D721Med (cell line): ENCODE measurements around the gene INPP4B.
A peak's percentile ranks its signal among the peaks of the same experiment; 100 is the strongest.

Source experiments
- DNase-seq: peaks from one replicate; pipeline ENCODE4 v3.0.0; 2011; ENCODE audit warnings: low spot score; ENCODE audit not compliant: insufficient read length
- FAIRE-seq: peaks from 2 replicates; lab custom pipeline; 2011; peaks lifted over from hg19 to GRCh38; lab: Jason Lieb, UNC
- TF ChIP-seq, protein P1 (sequence below): IDR thresholded peaks from 2 replicates; pipeline ENCODE4 v1.5.1; 2012; ENCODE audit warnings: mild to moderate bottlenecking, control low read depth; ENCODE audit not compliant: insufficient read depth; ENCODE audit errors: missing control alignments

The INPP4B gene

GRCh38 chr4:142846108-142846728 lies at the start of gene INPP4B:
TSS of gene INPP4B (minus strand) at chr4:142846301.
- TF ChIP-seq, protein P1, sequence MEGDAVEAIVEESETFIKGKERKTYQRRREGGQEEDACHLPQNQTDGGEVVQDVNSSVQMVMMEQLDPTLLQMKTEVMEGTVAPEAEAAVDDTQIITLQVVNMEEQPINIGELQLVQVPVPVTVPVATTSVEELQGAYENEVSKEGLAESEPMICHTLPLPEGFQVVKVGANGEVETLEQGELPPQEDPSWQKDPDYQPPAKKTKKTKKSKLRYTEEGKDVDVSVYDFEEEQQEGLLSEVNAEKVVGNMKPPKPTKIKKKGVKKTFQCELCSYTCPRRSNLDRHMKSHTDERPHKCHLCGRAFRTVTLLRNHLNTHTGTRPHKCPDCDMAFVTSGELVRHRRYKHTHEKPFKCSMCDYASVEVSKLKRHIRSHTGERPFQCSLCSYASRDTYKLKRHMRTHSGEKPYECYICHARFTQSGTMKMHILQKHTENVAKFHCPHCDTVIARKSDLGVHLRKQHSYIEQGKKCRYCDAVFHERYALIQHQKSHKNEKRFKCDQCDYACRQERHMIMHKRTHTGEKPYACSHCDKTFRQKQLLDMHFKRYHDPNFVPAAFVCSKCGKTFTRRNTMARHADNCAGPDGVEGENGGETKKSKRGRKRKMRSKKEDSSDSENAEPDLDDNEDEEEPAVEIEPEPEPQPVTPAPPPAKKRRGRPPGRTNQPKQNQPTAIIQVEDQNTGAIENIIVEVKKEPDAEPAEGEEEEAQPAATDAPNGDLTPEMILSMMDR = no peak
- FAIRE-seq (no peak), DNase-seq (no peak)

DNA sequence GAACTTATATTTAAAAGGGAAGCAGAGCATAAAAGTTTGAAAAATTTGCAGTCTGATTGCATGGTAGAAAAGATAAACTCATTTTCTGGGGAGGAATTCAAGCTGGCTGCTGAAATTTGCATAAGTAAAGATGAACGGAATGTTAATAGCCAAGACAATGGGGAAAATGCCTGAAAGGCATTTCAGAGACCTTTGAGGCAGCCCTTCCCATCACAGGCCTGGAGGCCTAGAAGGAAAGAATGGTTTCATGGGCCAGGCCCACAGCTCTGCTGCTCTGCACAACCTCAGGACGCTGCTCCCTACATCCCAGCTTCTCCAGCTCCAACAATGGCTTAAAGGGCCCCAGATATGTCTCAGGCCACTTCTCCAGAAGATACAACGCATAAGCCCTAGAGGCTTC lies 46.9 kb upstream of the INPP4B start:
- TF ChIP-seq, protein P1 = no peak
- FAIRE-seq (no peak), DNase-seq (no peak)

- DNase-seq = no peak
- TF ChIP-seq, protein P1 = no peak
- FAIRE-seq = no peak
Observed at GRCh38 chr4:142886566-142886965, 40.5 kb upstream of the INPP4B start.

- FAIRE-seq (no peak), DNase-seq (no peak)
- TF ChIP-seq, protein P1 = peak; percentile 21
Observed at GRCh38 chr4:142883040-142883832, 37.1 kb upstream of the INPP4B start.

DNA sequence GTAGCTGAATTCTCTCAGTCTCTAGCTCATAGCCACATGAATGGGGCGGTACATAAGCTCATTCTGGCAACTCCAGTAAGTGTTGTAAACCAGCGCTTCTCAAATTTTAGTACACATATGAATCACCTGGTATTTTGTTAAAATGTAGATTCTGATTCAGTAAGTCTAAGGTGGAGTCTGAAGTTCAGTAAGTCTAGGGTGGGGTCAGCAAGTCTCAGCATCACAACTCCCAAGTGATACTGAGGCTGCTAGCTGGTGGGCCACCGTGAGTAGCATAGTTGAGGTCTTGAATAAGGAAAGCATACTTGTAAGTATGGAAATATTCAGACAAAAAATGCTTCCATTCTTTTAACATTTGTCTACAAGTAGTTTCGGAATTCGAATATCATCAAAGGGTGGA lies 36.1 kb upstream of the INPP4B start:
- TF ChIP-seq, protein P1 = no peak
- FAIRE-seq = no peak
- no peak for DNase-seq

- FAIRE-seq (no peak), DNase-seq (no peak)
- TF ChIP-seq, protein P1 = no peak
Observed at GRCh38 chr4:142881331-142881730, 35.2 kb upstream of the INPP4B start.

- DNase-seq (no peak), FAIRE-seq (no peak)
- TF ChIP-seq, protein P1 = no peak
Observed at GRCh38 chr4:142875117-142875516, 29.0 kb upstream of the INPP4B start.
